Right lobe of liver (tissue), 6 donors: Measurements from ENCODE around the gene GJE1. TPM values are rescaled to one million over a fixed set of nuclear protein-coding genes. Genes with fewer than 3 reads are reported as not detected.

Source experiments
- ATAC-seq, 4 donors: fragments of 200-7000 bp; cut with Tn5 transposase; one replicate each; pipeline ENCODE4 v1.9.1; 2020; ENCODE audit warnings: mild to moderate bottlenecking in 4 of 4, moderate library complexity in 4 of 4
- DNase-seq, 3 donors: peaks; one replicate each; pipeline ENCODE4 v3.0.0-alpha.2; 2020
- H3K27ac ChIP-seq, 3 donors: fragments of 200-600 bp; one replicate each; pipeline ENCODE4 v1.8.0; 2022
- H3K27me3 ChIP-seq, 2 donors: fragments of 200-600 bp; one replicate each; pipeline ENCODE4 v1.8.0; 2022
- H3K36me3 ChIP-seq, 4 donors: fragments of 200-600 bp; sonication (generic) in 1 of 4; one replicate each; pipeline versions ENCODE4 v1.5.1 to v1.8.0; 2017 to 2022; ENCODE audit warnings: control low read depth in 1 of 4
- H3K4me1 ChIP-seq, 4 donors: fragments of 200-600 bp; sonication (generic) in 1 of 4; one replicate each; pipeline versions ENCODE4 v1.5.1 to v1.8.0; 2017 to 2022; ENCODE audit warnings: control low read depth in 1 of 4
- H3K4me3 ChIP-seq, 3 donors: fragments of 200-600 bp; one replicate each; pipeline ENCODE4 v1.8.0; 2022
- H3K9me3 ChIP-seq, 4 donors: fragments of 200-600 bp; sonication (generic) in 1 of 4; one replicate each; pipeline versions ENCODE4 v1.5.1 to v1.8.0; 2017 to 2022; ENCODE audit warnings: control low read depth in 1 of 4
- CTCF ChIP-seq, 4 donors: fragments of 200-600 bp in 3 of 4; fragments of 450-650 bp in 1 of 4; IDR thresholded peaks; one replicate each; pipeline versions ENCODE4 v1.5.1 to v1.8.0; 2016 to 2022; ENCODE audit warnings: antibody characterized with exemption in 4 of 4, mild to moderate bottlenecking in 2 of 4
- POLR2A ChIP-seq: fragments of 450-650 bp; IDR thresholded peaks from one replicate; pipeline ENCODE4 v1.6.1; 2017; ENCODE audit warnings: antibody characterized with exemption, mild to moderate bottlenecking
- WGBS: methylation state at CpG from one replicate; pipeline ENCODE4 v1.1.6; 2018; ENCODE audit warnings: low coverage, low lambda C conversion rate; ENCODE audit not compliant: insufficient coverage; ENCODE audit errors: missing lambda C conversion rate; 5-methylcytosine and 5-hydroxymethylcytosine counted together
- intact Hi-C, 2 donors: fragments of 100-400 bp; cut with DNase I; formaldehyde crosslinking; loops; one replicate each; pipeline versions ENCODE4 v1.11.2 to v1.14.1; 2022
- total RNA-seq, 6 experiments: library from RNA; depleted of rRNA in 2 of 6; stranded (reverse); fragments of >200 nt in 2 of 6; fragmentation: NEBNext Ultra II Directional in 3 of 6; extraction: Animal tissue kit (Norgen Biotek cat#: 25700) in 3 of 6; gene quantifications; one replicate each; pipeline versions ENCODE4 v1.1.0 to v1.2.4, GENCODE V29; 2016 to 2023
- donor health status: DM: no; HTN: yes; CAD: no.
- donor health status: DM: no; HTN: no; CAD: no.
- donor health status: DM: no; HTN: no; CAD: no.
- donor health status: DM: no; HTN: yes; CAD: no.
- donor health status: DM: no; HTN: yes; CAD: no.

The GJE1 gene
- total RNA-seq, 6 experiments from 2014 or later: not detected

GRCh38 chr6:142162780-142163179 is 30.1 kb downstream of the GJE1 start:
- TF ChIP-seq POLR2A: no peak
- TF ChIP-seq CTCF (IDR thresholded peaks at IDR 0.05): no peak
- ATAC-seq (peak in 2 of 4 donors; percentile 49 to 69), DNase-seq (no peak)
- peaks cover 0 to 16% (median 5%) of the 10 kb centered on the region in 4 donors for H3K4me1 ChIP-seq
- 24% methylated on average over 1 of the region's 1 CpG for WGBS
- H3K36me3 ChIP-seq: peaks cover 0 to 2% (median 0%) of the 10 kb centered on the region in 4 donors
- H3K9me3 ChIP-seq: no peaks in the 10 kb centered on the region
- intact Hi-C loops: loop anchor here in 1 of 2 donors (10.0 kb wide), 1 partner anchor 52 kb away; no protein-coding TSS in a partner anchor
- no peak overlapping the region for H3K4me3 ChIP-seq
- H3K27me3 ChIP-seq: no peaks in the 10 kb centered on the region
- H3K27ac ChIP-seq: no peak overlapping the region

GRCh38 chr6:142165227-142165626 is 32.5 kb downstream of the GJE1 start:
- intact Hi-C loops: loop anchor here in 1 of 2 donors (10.0 kb wide), 1 partner anchor 50 kb away; no protein-coding TSS in a partner anchor
- H3K4me3 ChIP-seq: no peak overlapping the region
- no peak for DNase-seq
- H3K27ac ChIP-seq: no peak overlapping the region
- H3K4me1 ChIP-seq: peaks cover 0 to 16% (median 5%) of the 10 kb centered on the region in 4 donors
- H3K36me3 ChIP-seq: peaks cover 0 to 6% (median 3%) of the 10 kb centered on the region in 4 donors
- no peaks in the 10 kb centered on the region for H3K9me3 ChIP-seq
- ATAC-seq: no peak
- no peaks in the 10 kb centered on the region for H3K27me3 ChIP-seq
- WGBS: 96% methylated on average over 4 of the region's 4 CpGs
- TF ChIP-seq CTCF (IDR thresholded peaks at IDR 0.05) (no peak), POLR2A (no peak)

- H3K27ac ChIP-seq: no peak overlapping the region
- intact Hi-C loops: loop anchor here in 1 of 2 donors (10.0 kb wide), 1 partner anchor 48 kb away; no protein-coding TSS in a partner anchor
- H3K4me1 ChIP-seq: peaks cover 0 to 24% (median 8%) of the 10 kb centered on the region in 4 donors
- no peak overlapping the region for H3K4me3 ChIP-seq
- DNase-seq: no peak
- no peaks in the 10 kb centered on the region for H3K27me3 ChIP-seq
- no peaks in the 10 kb centered on the region for H3K9me3 ChIP-seq
- 62% methylated on average over 3 of the region's 3 CpGs for WGBS
- peaks cover 0 to 6% (median 3%) of the 10 kb centered on the region in 4 donors for H3K36me3 ChIP-seq
- TF ChIP-seq CTCF (IDR thresholded peaks at IDR 0.05) (no peak), POLR2A (no peak)
- peak in 3 of 4 donors; percentile 64 to 84 (median 75) for ATAC-seq
These were observed 34.3 kb downstream of the GJE1 start for GRCh38 chr6:142167071-142167470.

GRCh38 chr6:142167486-142167885 is 34.8 kb downstream of the GJE1 start:
- intact Hi-C loops: loop anchor here in 1 of 2 donors (10.0 kb wide), 1 partner anchor 47 kb away; no protein-coding TSS in a partner anchor

More at GRCh38 chr6:142167486-142167885, 34.8 kb downstream of the GJE1 start:
- Histone ChIP-seq H3K27ac (no peak overlapping the region), H3K4me1 (peaks cover 0 to 26% (median 6%) of the 10 kb centered on the region in 4 donors), H3K27me3 (no peaks in the 10 kb centered on the region), H3K4me3 (no peak overlapping the region), H3K36me3 (peaks cover 0 to 6% (median 3%) of the 10 kb centered on the region in 4 donors), H3K9me3 (no peaks in the 10 kb centered on the region)
- no peak for DNase-seq
- TF ChIP-seq CTCF (IDR thresholded peaks at IDR 0.05) (no peak), POLR2A (no peak)
- no peak for ATAC-seq
- WGBS: 82% methylated on average over 2 of the region's 2 CpGs
